GM23248 (cell line): ENCODE measurements around the gene KRT10. TPM values are rescaled to one million over a fixed set of nuclear protein-coding genes. Genes with fewer than 3 reads are reported as not detected.
A peak's percentile ranks its signal among the peaks of the same experiment; 100 is the strongest.

Experiments
- DNase-seq: peaks from one replicate; pipeline ENCODE4 v3.0.0-alpha.2; 2015
- H2AFZ ChIP-seq: fragments of 200-600 bp; sonication (generic); 2 replicates; pipeline ENCODE4 v1.6.1; 2016; ENCODE audit warnings: antibody characterized with exemption
- H3F3A ChIP-seq: fragments of 200-600 bp; sonication (generic); 2 replicates; pipeline ENCODE4 v1.6.1; 2016; ENCODE audit warnings: mild to moderate bottlenecking, antibody characterized with exemption, mixed run types; ENCODE audit not compliant: insufficient read depth
- H3K27ac ChIP-seq: fragments of 200-600 bp; sonication (generic); 2 replicates; pipeline ENCODE4 v1.5.1; 2016; ENCODE audit warnings: mild to moderate bottlenecking
- H3K27me3 ChIP-seq: fragments of 200-600 bp; sonication (generic); replicated peaks from 2 replicates; pipeline ENCODE4 v1.6.1; 2016; ENCODE audit warnings: mild to moderate bottlenecking; ENCODE audit not compliant: insufficient read depth
- H3K36me3 ChIP-seq: fragments of 200-600 bp; sonication (generic); 2 replicates; pipeline ENCODE4 v1.6.1; 2016; ENCODE audit warnings: low read depth, mild to moderate bottlenecking
- H3K4me1 ChIP-seq: fragments of 200-600 bp; sonication (generic); 2 replicates; pipeline ENCODE4 v1.6.1; 2016; ENCODE audit warnings: mild to moderate bottlenecking; ENCODE audit not compliant: insufficient read depth
- H3K4me2 ChIP-seq: fragments of 200-600 bp; sonication (generic); one replicate; pipeline ENCODE4 v1.6.1; 2016; ENCODE audit warnings: mild to moderate bottlenecking; ENCODE audit not compliant: unreplicated experiment
- H3K4me3 ChIP-seq: fragments of 200-600 bp; sonication (generic); 2 replicates; pipeline ENCODE4 v1.5.1; 2016; ENCODE audit warnings: mild to moderate bottlenecking
- H3K79me2 ChIP-seq: fragments of 200-600 bp; sonication (generic); 2 replicates; pipeline ENCODE4 v1.6.1; 2016; ENCODE audit warnings: mild to moderate bottlenecking; ENCODE audit not compliant: insufficient read depth
- H3K9ac ChIP-seq: fragments of 200-600 bp; sonication (generic); 2 replicates; pipeline ENCODE4 v1.6.1; 2016; ENCODE audit warnings: mild to moderate bottlenecking
- H3K9me2 ChIP-seq: fragments of 200-600 bp; sonication (generic); 2 replicates; pipeline ENCODE4 v1.6.1; 2016; ENCODE audit warnings: mixed run types, mild to moderate bottlenecking, moderate library complexity; ENCODE audit not compliant: insufficient read depth
- H3K9me3 ChIP-seq: fragments of 200-600 bp; sonication (generic); one replicate; pipeline ENCODE4 v1.6.1; 2017; ENCODE audit warnings: low read depth
- H4K20me1 ChIP-seq: fragments of 200-600 bp; sonication (generic); 2 replicates; pipeline ENCODE4 v1.6.0; 2016; ENCODE audit not compliant: insufficient read depth
- EZH2 ChIP-seq: fragments of 200-600 bp; sonication (generic); IDR thresholded peaks from 2 replicates; pipeline ENCODE4 v1.6.1; 2018; ENCODE audit warnings: antibody characterized with exemption, mild to moderate bottlenecking; ENCODE audit not compliant: insufficient read depth, poor library complexity, severe bottlenecking
- EZH2phosphoT487 ChIP-seq: fragments of 200-600 bp; sonication (generic); IDR thresholded peaks from 2 replicates; pipeline ENCODE4 v1.6.1; 2018; ENCODE audit warnings: antibody characterized with exemption, moderate library complexity, mild to moderate bottlenecking, low read depth; ENCODE audit not compliant: insufficient read depth
- WGBS, 2 experiments: methylation state at CpG; one replicate each; pipeline ENCODE4 v1.1.6; 2015 to 2017; ENCODE audit warnings: low lambda C conversion rate in 2 of 2, low coverage in 1 of 2; ENCODE audit errors: missing lambda C conversion rate in 2 of 2; 5-methylcytosine and 5-hydroxymethylcytosine counted together
- in situ Hi-C: fragments of 300-500 bp; cut with MboI; formaldehyde crosslinking; loops from 2 replicates; pipeline ENCODE4 v1.15.0; 2020
- polyA plus RNA-seq: library from polyadenylated mRNA; unstranded; fragments of >200 nt; fragmentation: Nextera tagmentation; extraction: Ambion mirVana; gene quantifications from 2 replicates; pipeline ENCODE4 v1.2.1, GENCODE V29; 2016
- total RNA-seq: library from RNA; depleted of rRNA; stranded (reverse); fragments of >200 nt; shearing (Covaris generic); gene quantifications from 2 replicates; pipeline ENCODE4 v1.2.3, GENCODE V29; 2014

The KRT10 gene
- total and polyA plus RNA-seq, 2 experiments from 2014 or later = 23.3 to 145 TPM

DNA sequence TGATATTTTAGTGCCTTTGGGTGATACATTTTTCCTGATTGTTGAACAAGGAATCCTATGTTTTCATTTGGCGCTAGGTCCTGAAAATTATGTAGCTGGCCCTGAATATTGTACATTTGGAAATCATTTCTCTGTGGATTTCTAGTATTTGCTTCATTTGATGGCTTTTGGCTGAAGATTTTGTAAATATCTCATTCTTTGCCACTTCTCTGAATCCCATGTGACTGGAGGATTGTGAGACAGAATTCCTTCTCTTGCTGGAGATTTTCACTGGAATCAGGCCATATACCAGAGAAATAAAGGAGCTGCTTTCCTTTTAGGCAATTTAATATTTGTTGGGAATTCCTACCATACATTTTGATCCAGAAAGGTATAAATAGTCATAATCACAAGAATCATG lies 31.3 kb downstream of the KRT10 start:
- H3K4me1 ChIP-seq = no peaks in the 10 kb centered on the region
- H3K9me3 ChIP-seq = no peaks in the 10 kb centered on the region
- H3K27ac ChIP-seq = no peak overlapping the region
- no peaks in the 10 kb centered on the region for H4K20me1 ChIP-seq
- in situ Hi-C loops = loop anchor here (25.0 kb wide), 1 partner anchor 429 kb away; the partner anchor contains the start of gene GJD3
- H3K36me3 ChIP-seq = no peaks in the 10 kb centered on the region
- H3K4me2 ChIP-seq = no peak overlapping the region
- no peaks in the 10 kb centered on the region for H3K79me2 ChIP-seq
- no peak overlapping the region for H3K4me3 ChIP-seq
- WGBS, 2 experiments = 71% methylated on average over 1 of the region's 1 CpG
- TF ChIP-seq EZH2phosphoT487 = no peak
- no peak for TF ChIP-seq EZH2
- H3K9me2 ChIP-seq = no peaks in the 10 kb centered on the region
- no peak for DNase-seq
- H2AFZ ChIP-seq = no peak overlapping the region
- no peak overlapping the region for H3K9ac ChIP-seq
- H3K27me3 ChIP-seq = peaks cover 22% of the 10 kb centered on the region
- H3F3A ChIP-seq = no peaks in the 10 kb centered on the region

DNA sequence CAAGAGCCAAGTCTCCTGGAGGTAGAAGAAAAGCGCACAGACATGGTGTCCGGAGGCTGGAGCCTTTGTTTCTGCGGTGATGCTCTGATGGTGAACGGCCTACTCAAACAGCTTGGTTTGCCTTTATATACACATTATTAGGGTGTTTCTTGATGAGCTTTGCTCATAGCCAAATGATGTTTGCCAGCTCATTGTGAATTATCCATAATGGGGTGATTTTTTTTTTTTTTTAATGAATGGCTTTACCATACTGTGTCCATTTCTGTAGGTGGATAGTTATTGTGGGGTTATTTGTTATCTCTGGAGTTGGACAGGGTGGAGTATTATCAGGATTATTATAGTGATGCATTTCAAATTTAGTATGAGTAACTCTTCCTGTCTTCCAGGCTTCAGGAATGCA lies 40.0 kb downstream of the KRT10 start, which contains the start of gene KRT27:
KRT27 (minus strand) TSS at position 101 of the 400 bp plus-strand sequence; CDS start at position 44, 57 bp downstream.
- no peak within 1 kb of the TSS for H3K9ac ChIP-seq
- TF ChIP-seq EZH2 (no peak), EZH2phosphoT487 (no peak)
- H3K79me2 ChIP-seq = no peaks in the 10 kb centered on the region
- no peak within 1 kb of the TSS for H2AFZ ChIP-seq
- no peaks in the 10 kb centered on the region for H3K9me3 ChIP-seq
- H3K36me3 ChIP-seq = no peaks in the 10 kb centered on the region
- peaks cover 31% of the 10 kb centered on the region for H3K27me3 ChIP-seq
- no peaks in the 10 kb centered on the region for H3K4me1 ChIP-seq
- WGBS, 2 experiments = 91 to 95% methylated on average over 4 of the region's 4 CpGs
- no peak within 1 kb of the TSS for H3K4me2 ChIP-seq
- no peaks in the 10 kb centered on the region for H3K9me2 ChIP-seq
- in situ Hi-C loops = loop anchor here (10.0 to 25.0 kb wide), 2 partner anchors 168 to 420 kb away; partner anchors contain the start of gene GJD3
- no peak for DNase-seq
- H4K20me1 ChIP-seq = no peaks in the 10 kb centered on the region; the same call in 1 of the 2 replicates
- no peaks in the 10 kb centered on the region for H3F3A ChIP-seq
- no peak within 1 kb of the TSS for H3K4me3 ChIP-seq
- H3K27ac ChIP-seq = no peak within 1 kb of the TSS

DNA sequence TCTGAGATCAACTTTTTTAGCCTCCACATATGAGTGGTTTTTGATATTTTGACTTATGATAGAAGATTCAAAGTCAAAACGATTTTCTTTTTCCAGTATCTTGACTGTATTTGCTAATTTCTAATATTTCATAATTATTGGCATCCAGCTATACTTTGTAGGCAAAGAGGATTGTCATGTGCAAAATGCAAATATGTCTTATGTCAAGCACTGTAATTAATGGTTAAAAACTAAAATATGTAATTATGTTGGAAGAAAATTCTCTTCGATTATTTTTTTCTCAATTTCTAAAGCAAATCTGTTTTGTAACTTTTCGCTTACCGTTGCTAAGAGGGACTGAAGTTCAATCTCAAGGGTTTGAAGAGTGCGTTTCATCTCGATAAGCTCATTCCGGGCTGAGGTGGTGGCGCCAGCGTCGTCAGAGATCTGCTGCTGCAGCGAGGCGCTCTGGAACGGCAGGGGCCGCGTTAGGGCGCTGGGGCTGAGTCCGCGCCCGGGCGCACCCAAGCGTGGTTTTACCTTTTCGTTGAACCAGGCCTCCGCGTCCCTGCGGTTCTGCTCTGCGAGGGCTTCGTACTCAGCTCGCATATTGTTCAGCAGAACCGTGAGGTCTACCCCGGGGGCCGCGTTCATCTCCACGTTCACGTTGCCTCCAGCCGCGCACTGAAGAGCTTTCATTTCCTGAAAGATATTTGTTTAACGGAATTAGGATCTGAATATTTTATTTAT lies 43.1 kb downstream of the KRT10 start:
- H2AFZ ChIP-seq = no peak overlapping the region
- no peaks in the 10 kb centered on the region for H4K20me1 ChIP-seq
- peak overlapping the region; percentile 24 for H3K4me2 ChIP-seq
- H3K79me2 ChIP-seq = no peaks in the 10 kb centered on the region
- no peaks in the 10 kb centered on the region for H3K36me3 ChIP-seq
- peak; percentile 6 for DNase-seq
- TF ChIP-seq EZH2phosphoT487 (no peak), EZH2 (peak; percentile 75)
- H3K27me3 ChIP-seq = peaks cover 60% of the 10 kb centered on the region
- H3K9ac ChIP-seq = no peak overlapping the region
- H3F3A ChIP-seq = no peaks in the 10 kb centered on the region
- no peaks in the 10 kb centered on the region for H3K4me1 ChIP-seq
- H3K9me3 ChIP-seq = no peaks in the 10 kb centered on the region
- no peak overlapping the region for H3K27ac ChIP-seq
- WGBS, 2 experiments = 16 to 18% methylated on average over 37 of the region's 37 CpGs
- no peaks in the 10 kb centered on the region for H3K9me2 ChIP-seq
- H3K4me3 ChIP-seq = no peak overlapping the region
- in situ Hi-C loops = loop anchor here (25.0 kb wide), 1 partner anchor 417 kb away; the partner anchor contains the start of gene GJD3

DNA sequence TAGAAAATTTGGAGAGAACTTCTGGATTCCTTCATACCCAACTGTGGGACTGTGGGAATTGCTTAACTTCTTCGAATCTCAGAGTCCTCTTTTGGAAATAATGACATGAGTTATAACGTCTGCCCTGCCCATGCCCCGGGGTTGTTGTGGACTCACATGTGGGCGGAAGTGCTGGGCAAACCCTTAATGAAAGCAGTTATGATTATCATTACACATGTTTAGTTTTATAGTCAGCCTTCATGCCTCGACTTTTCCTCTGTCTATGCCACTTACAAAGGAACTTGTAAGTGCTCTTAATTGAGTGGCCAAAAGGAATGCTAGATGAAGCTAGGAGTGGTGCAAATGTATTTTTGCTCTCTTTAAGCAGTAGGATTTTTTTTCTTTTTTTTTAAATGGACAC lies 44.0 kb downstream of the KRT10 start:
- no peaks in the 10 kb centered on the region for H3K79me2 ChIP-seq
- H3K9ac ChIP-seq = no peak overlapping the region
- peaks cover 65% of the 10 kb centered on the region for H3K27me3 ChIP-seq
- H3K4me2 ChIP-seq = no peak overlapping the region
- WGBS, 2 experiments = 29 to 31% methylated on average over 5 of the region's 5 CpGs
- in situ Hi-C loops = loop anchor here (25.0 kb wide), 1 partner anchor 416 kb away; the partner anchor contains the start of gene GJD3
- no peak overlapping the region for H3K27ac ChIP-seq
- H3K9me3 ChIP-seq = no peaks in the 10 kb centered on the region
- no peaks in the 10 kb centered on the region for H3K36me3 ChIP-seq
- no peaks in the 10 kb centered on the region for H4K20me1 ChIP-seq
- no peak overlapping the region for H3K4me3 ChIP-seq
- no peak for DNase-seq
- no peak overlapping the region for H2AFZ ChIP-seq
- no peaks in the 10 kb centered on the region for H3K9me2 ChIP-seq
- H3F3A ChIP-seq = no peaks in the 10 kb centered on the region
- TF ChIP-seq EZH2phosphoT487 = no peak
- TF ChIP-seq EZH2 = no peak
- H3K4me1 ChIP-seq = no peaks in the 10 kb centered on the region
